Mucosa of gallbladder (tissue), 1 donor: ENCODE data around the gene SGCG. TPM values are rescaled to one million over a fixed set of nuclear protein-coding genes. Genes with fewer than 3 reads are reported as not detected.
"Not testable (repeated sequence)": the region's sequence is repeated elsewhere in the genome, so short reads cannot be mapped to it uniquely, and the experiment has no call there.

Experiments used
- DNase-seq: peaks from one replicate; pipeline ENCODE4 v3.0.0-alpha.2; 2020; ENCODE audit warnings: low spot score
- total RNA-seq: library from RNA; stranded (reverse); gene quantifications from one replicate; pipeline ENCODE4 v1.2.1, GENCODE V29; 2021
- donor health status: DM: no; HTN: no; CAD: no.

SGCG gene
- total RNA-seq, 1 donor from 2014 or later = 0.20 TPM

- DNase-seq = no peak
These were observed 25.0 kb downstream of the SGCG start for GRCh38 chr13:23205807-23206206.

DNA sequence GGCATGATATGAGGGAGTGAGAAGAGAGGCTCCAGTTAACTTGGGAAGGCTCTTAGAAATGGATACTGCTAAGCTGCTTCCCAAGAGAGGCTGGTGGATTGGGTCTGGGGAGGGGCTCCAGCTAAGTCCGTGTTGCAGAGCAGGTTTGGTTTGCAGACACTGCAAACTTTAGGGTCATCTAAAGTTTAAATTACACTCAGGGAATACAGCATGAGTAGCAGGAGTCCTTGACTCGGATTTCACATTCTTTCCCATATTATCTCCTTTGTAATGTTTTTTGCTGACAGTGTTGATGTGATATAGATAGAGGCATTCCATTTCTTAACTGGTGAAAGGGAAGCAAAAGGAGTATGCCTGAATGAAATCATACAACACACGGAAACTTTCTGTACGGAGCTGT is 31.9 kb downstream of the SGCG start:
- no peak for DNase-seq

- no peak for DNase-seq
These were observed 50.5 kb downstream of the SGCG start for GRCh38 chr13:23231241-23231640.

DNA sequence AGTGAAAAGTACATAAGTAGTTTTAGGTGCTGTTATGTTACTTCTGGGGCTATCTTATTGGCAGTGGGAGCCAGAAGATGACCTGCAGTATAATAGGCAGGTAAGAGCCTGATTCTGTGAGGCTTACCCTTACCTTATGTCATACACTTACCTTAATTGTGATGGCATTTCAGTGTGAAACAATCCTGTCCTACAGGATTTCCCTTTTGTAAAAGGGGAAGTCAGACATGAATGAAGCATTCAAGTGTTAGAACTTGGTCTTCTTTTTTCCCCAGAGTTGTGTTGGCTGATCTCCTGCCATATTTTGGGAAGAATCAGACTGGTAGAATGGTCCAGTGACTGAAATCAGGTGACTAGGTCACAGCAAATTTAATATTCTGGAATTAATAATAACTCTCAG is 55.2 kb downstream of the SGCG start:
- no peak for DNase-seq

- DNase-seq = no peak
These were observed 62.3 kb downstream of the SGCG start for GRCh38 chr13:23243066-23243465.

- DNase-seq = not testable (repeated sequence)
These were observed 67.6 kb downstream of the SGCG start for GRCh38 chr13:23248410-23248809.

- DNase-seq = no peak
These were observed 73.7 kb downstream of the SGCG start for GRCh38 chr13:23254506-23254905.

DNA sequence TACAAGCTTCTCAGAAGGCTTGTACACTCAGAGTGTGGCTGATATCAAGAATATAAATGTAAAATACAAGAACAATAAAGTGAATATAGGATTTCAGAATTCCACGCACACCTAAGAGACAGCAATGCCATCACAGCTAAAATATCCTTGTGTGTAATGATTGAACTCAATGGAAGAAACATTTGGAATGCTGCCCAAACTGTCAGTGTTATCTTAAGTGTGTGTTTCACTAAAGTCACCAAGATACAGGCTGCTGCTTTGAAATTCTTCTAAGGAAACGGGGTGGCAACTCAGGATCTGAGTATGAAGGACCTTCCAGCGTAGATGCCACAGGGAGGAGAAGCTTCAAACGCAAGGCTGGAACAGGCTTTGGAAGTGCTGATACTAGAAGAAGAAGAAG is 86.8 kb downstream of the SGCG start:
- DNase-seq = no peak

- DNase-seq = no peak
These were observed 87.7 kb downstream of the SGCG start for GRCh38 chr13:23268441-23268840.

GRCh38 chr13:23271331-23271730 is 90.6 kb downstream of the SGCG start:
- DNase-seq = no peak

GRCh38 chr13:23273498-23273897 is 92.7 kb downstream of the SGCG start:
- no peak for DNase-seq

GRCh38 chr13:23279321-23279720 is 98.5 kb downstream of the SGCG start:
- no peak for DNase-seq

DNA sequence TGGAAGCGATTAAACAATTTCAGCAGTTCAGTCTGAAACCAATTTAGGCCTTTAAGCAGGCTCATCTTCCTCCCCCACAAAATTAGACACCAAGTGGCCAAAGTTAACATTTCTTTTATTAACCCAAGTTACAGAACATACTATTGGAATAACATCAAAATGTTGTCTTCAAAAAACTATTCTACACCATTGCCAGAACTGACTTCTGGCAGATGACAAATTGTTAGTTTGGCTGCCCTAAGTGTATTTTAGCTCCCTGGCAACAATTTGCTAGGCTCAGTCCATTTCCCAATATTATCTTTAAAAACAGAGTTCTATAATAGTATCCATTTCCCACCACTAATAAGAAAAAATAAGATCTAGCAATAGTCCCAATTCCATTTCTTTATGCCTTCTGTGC is 107.8 kb downstream of the SGCG start:
- no peak for DNase-seq

GRCh38 chr13:23288995-23289394 is 108.2 kb downstream of the SGCG start:
- DNase-seq = no peak

DNA sequence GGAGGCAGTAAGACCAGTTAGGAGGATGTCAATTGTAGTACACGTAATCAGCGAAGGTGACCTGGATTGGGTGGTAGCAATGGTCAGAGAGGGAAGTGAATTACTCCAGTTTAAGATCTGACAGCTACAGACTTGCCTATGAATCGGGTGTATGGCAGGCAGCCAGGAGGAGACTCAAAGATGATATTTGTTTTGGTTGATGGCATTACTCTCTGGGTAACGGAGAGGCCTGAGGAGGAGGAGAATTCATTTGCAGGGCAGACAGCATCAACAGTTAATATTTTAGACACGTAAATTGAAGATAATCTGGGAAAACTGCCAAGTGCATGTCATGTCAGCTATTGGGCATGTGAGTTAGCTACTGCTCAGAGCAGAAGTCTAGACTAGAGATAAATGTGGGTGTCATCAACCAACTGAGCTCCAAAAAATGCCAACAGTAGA is 109.2 kb downstream of the SGCG start:
- no peak for DNase-seq

- no peak for DNase-seq
These were observed 111.8 kb downstream of the SGCG start for GRCh38 chr13:23292586-23292985.

GRCh38 chr13:23314837-23315236 is 134.1 kb downstream of the SGCG start:
- DNase-seq = not testable (repeated sequence)

GRCh38 chr13:23319883-23320224 is 139.1 kb downstream of the SGCG start:
- DNase-seq = no peak

DNA sequence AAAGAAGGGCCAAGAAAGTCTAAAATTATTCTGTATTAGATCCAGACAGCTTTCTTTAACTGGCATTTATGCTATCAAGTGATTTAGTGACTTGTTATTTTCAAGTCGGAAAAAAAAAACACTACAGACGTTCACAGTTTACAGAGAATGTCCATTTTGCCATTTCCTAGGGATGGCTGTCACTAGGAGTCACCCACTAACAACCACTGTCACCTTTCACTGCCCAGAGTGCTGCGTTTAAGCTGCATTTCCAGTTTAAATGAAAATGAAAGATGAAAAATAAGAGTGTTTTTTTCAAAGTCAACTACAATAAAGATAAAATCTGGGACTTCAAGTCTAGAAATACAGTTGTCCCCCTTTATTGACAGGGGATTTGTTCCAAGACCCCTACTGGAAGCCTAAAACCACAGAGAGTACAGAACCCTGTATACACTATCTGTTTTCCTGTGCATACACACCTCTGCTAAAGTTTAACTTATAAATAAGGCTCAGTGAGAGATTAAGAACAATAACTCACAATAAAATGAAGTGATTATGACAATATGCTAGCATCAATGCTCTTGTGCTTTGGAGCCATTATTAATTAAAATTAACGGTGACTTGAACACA is 140.3 kb downstream of the SGCG start:
- DNase-seq = no peak

DNA sequence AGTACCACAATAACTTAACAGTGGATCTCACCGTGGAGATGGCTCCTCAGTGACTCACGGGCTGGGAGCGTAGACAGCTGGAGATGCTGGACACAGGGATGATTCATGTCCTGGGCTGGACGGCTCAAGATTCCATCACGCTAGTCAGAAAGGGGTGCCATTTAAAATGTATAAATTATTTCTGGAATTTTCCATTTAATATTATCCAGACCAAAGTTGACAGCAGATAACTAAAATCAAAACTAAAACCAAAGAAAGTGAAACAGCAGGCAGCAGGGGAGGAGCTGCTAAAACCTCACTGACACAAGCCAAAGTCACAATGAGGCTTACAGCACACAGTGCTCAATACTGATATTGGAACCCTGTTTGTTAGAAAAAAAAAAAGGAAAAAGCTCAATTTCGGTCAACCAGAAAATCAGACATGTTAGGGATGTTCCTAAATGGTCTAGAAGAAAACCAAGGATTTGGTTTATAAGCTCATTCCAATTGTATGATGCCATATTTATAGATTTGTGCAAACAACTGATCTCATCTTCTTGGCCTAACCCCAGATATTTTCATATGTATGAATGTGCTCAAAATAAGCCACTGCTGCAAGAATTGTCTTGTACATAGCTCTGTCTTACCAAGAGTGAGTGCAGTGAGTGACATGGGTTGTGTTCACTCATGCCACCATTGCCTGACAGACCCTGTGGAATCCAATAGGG is 140.9 kb downstream of the SGCG start:
- DNase-seq = peak; percentile 16

DNA sequence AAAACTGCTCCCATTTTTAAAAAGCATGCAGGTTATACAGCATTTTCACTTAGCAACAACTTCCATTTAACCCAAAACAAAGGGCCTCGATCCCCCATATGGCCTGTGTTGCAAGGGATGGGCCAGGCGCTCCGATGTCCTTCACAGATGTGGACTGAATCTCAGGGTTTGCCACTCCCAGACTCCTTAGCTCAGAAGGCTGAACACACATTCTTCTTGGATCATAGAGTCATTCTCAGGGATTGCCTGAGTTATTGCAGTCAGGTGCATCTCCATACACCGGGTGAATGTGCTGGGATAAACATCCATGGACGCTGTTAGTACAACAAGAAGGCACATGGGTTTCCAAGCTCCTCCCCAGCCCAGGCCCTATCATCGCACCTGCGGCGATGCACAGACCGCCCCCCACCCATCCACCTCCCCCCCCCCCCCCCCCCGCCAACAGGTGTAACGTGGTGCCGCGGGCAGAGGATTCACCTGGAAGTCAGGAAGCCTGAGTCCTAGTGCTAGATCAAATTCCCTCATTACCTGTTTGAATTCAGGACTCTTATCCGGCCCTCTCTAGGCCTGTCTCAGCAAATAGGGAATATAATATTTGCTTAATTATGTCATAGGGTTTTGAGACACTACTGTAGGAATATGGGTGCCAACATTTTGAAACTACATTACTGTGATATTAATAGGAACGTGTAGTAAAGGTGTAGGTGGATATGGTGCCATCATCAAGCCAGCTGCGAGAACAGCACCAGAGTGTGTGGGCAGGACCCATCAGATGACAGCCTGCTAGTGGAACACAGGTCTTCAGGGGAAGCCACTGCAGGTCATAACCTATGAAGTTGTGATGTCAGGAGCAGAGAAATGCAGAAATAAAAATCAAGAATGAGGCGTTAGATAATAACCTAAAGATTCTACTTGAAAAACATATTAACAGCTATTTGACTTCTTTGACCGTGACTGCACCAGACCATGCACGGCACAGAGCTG is 141.9 kb downstream of the SGCG start:
- DNase-seq = no peak

- DNase-seq = no peak
These were observed 143.3 kb downstream of the SGCG start for GRCh38 chr13:23323946-23324709.
